HG03469 (cell line): ENCODE data around the gene FADS6.
"Not testable (repeated sequence)": the region's sequence is repeated elsewhere in the genome, so short reads cannot be mapped to it uniquely, and the experiment has no call there.

Source experiments
- ATAC-seq: cut with Tn5 transposase; IDR thresholded peaks from one replicate; pipeline ENCODE4 v1.9.1; 2021; ENCODE audit warnings: mild to moderate bottlenecking, moderate library complexity, moderate number of reproducible peaks; ENCODE audit not compliant: unreplicated experiment

The FADS6 gene

DNA sequence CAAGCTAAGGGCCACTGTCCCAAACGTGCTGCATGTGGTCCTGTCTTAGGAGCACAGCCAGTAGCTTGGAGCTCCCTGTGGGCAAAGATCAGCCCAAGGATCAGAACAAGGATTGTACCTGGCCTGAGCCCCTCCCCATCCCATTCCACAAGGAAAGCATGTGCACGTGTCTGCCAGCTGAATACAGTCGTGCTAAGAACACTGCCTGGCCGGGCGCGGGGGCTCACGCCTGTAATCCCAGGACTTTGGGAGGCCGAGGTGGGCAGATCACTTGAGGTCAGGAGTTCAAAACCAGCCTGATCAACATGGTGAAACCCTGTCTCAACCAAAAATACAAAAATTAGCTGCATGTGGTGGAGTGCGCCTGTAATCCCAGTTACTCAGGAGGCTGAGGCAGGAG is 23.4 kb downstream of the FADS6 start:
- not testable (repeated sequence) for ATAC-seq

DNA sequence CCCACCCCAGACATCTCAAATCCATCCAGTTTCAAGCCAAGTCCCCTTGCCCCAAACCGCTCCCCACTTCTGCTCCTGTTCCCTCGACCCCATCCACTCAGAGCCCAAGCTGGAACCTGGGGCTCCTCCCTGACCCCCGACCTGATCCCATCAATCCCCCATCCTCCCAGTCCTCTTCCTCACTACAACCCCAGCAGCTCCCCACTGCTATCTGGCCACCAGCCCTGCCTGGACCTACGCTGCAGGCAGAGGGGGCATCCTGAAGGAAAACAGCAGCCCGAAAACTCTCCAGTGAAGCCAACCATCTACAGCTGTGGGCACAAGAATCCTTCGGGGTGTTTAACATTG is 24.6 kb downstream of the FADS6 start:
- no peak for ATAC-seq

DNA sequence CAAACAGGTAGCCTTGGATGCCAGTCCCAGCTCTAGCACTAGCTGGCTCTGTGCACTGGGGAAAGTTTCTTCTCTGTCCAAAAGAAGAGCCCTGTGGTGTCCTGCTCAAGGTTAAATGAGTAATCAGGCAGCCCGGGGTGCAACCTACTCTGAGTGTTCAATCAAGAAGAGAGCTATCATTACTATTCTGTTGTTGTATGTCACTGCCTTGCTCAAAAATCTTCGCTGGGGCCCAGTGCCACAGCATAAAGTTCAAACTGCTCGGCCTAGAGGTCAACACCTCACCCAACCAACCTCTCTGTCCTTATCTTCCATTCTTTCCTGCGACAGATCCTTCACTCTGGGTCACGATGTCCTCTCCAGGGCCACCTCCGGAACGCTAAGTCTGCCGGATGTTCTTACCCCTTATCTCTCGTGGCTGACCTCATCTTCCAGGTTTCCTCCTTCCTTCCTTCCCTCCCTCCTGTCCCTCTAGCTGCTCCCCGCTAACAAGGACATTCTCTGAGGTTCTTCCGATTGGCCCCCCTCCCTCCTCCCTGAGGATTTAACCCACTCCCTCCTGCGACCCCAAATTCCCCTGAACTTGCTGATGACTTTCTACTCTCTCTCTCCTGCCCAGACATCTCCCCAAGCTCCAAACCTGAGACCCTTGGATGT is 25.1 kb downstream of the FADS6 start:
- no peak for ATAC-seq

DNA sequence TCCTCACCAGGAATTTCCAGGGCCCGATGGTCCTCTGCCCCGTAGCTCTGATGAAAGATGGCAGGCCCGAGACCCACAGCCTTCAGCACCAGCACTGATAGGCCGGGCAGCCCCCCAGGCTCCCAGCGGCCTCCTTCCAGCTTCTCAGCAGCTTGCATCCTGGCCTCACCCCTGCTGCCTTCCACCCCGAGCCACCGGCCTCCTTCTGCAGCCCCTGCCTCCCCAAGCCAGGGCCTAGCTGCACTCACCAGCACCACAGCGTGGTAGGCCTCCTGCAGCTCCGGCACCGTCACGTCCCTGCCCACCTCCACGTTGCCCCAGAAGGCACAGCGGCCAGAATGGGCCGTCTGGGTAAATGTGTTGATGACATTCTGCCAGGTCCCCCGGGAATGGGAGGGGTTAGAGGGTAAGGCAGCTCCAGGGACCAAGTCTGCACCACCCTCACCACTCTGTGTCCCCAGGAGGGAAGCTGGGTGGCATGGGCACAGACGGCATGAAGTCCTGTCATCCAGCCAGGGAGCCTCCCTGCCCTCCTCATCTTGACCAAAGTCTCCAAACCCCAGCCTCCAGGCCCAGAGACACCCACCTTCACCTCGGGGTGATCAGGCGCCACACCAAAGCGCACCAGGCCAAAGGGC is 27.1 kb downstream of the FADS6 start:
- no peak for ATAC-seq

DNA sequence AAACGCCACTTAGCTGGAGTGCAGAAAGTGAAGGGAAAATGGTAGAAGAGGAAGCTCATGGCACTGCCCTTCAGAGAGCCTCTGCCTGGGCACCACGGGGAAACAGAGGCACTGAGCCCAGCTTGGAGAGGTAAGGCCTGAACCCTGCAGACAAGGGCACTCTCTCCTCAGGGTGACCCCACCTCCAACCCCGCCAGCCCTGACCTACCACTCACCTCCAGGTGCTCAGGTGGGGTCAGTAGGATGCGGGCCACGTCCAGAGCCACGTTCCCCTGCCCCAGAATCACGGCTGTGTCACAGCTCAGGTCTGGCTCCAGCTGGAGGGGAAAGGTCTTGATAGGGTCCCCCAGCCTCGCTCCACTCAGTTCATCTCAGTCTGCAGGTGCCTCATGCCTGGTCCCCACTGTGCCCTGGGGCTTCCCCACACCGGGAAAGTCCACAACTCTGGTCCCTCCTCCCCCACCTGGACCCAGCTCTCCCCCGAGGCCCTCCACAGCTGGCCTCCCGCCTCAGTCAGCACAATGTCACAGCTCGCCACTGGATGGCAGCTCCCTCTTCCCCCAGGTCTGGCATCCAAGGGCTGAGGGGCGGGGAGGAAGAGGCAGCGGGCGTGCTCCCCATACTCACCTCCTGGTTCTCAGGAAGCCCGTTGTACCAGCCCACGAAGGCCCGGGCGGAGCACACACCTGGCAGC is 27.8 kb downstream of the FADS6 start:
- no peak for ATAC-seq

DNA sequence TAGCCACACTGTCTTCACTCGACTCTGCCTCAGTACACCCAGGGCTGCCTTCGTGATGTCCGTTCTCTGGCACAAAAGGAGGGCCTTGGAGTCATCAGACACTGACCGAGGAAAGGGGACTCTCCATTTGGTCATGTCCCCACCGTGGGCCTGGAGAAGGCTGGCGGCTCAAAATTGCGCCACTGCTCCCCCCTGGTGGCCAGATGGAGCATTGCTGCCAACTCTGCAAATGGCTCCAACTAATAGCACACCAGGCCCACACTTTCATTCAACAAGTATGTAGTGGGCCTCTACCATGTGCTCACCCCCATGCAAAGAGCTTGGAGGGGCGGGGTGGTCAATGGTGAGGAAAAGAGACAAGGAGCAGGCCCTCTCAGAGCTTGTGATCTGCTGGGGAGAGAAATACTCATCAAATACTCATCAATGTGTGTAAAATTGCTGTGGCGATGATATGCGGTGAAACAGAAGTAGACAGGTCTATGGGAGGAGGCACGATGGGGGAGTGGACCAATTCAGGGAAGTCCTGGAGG is 28.5 kb downstream of the FADS6 start:
- no peak for ATAC-seq

DNA sequence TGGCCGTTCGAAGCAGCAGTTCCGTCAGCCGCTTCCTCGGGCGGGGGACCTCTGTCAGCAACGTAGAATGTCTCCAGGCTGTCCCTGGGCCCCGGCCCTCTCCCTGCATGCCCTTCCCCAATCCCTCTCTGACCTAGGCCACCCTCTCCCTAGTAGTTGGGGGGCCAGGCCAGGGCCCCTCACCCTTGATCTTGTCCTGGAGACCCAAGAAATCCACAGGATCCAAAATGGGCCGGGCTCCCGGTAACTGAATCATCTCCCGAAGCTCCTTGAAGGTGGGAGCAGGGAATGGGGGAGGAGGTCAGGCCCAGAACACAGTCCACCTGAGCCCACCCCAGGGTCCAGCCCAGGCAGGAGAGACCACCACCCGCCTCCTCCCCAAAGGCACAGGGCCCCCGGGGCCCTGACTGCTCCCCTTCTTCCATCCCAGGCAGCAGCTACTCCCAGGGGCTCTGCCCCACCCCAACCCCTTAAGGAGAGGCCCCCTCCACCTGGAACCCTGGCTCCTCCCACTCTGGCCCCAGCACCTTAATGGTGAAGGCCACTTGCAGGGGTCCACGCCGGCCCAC is 29.1 kb downstream of the FADS6 start:
- no peak for ATAC-seq

DNA sequence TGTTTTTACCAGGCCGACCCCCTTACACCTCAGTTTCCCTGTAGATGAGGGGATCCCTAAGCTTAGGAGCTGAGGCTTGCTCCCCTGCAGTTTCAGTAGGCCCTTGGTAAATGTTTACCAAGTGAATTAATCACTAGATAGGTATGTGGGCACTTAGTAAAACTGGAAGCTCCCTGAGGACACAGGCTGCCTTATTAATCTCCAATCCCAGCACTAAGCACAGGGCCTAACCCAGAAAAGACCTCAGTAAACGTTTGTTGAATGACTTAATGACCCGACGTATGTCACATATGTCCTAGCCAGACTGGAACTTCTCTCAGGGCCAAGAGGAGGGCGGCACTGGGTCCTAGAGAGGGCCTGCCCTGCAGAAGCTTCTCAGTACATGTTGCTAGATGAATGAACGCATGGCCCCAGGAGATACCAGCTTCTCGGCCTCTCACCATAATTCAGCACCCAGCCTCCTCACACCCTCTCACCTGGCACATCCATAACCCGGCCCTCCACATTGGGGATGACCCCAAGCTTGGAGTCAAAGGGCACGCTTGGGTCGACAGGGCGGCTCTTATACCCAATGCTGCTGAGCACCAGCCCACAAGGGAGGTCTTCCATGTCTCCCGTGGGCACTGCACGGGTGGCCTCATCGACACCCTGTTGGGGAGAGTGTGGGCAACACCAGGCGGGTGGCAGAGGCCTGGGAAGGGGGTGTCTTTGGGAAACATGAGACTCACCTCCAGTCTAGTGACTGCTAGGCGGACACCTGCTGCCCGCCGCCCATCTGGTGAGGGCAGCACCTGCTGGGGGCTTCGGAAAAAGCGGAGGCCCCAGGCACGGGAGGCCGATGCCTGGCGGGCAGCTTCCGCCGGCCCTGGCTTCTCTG is 29.8 kb downstream of the FADS6 start:
- no peak for ATAC-seq

DNA sequence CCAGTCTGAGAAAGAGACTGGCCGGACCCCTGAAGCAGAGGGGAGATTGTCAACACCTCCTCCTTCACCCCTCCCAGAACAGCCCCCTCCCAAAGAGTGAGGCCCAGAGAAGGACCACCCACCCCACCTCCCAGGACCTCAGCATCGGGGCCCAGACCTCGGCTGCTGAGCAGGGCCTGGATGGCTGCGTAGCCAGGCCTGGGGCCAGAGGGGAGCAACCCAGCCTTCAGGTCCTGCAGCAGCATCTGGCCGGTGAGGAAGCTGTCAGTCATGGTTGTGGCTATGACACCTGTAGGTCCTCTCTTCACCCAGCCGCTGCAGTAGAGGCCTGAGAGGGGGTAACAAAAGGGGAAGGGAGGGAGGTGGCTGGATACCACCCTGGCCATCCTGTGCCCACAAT is 30.5 kb downstream of the FADS6 start:
- no peak for ATAC-seq

DNA sequence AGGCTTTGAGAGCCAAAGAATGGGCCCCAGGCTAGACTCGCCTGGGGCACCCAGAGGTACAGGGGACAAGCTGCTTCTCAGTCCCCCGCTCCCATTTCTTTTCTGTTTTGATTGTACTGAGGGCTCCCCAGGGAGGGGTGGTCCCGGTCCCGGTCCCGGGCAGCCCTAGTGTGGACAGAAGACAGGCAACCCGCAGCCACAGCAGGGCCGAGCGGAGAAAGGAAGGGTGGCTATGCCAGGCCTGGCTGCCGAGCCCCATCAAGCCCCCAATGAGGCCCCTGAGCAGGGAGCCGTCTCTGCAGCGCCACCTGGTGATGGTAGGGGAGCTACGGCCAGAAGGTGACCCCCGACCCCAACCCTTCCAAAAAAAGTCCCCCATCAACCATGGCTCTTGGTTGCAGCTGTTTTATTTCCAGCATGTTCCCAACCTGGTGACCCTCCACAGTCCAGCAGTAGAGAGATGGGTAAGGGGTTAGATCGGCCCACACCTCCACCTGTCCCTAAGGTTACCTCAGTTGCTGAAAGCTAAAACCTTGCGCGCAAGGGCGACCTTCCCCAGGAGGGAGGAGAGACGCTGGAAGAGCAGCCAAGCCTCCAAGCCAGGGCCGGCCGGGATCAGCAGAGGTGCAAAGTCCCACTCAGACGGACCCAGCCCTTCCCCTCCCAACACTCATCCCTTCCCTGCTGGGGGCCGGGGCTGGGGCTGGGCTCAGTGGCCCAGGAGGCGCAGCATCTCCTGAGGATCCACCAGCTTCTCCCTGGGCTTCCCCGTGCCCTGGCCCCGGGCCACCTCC is 31.1 kb downstream of the FADS6 start:
- ATAC-seq, result no peak

DNA sequence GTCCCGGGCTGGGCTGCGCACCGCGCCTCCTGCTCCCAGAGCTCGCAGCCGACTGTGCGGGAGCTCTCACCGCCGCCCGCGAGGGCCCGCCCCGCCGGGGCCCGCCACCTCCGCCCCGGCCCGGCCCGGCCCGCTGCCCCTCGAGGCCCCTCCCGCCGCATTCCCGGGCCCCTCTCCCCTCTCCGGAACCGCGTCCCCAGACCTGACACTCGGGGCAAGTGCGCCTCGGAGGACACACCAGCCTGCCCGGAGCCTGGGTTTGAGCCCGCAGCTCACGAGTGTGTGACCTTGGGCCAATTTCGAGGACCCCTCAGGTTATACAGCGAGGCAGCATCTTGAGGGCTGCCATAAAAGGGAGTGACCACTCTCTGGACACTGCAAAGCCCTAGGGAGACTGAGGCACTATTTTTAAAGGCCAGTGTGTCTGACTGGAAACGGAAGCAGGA is 31.7 kb downstream of the FADS6 start:
- no peak for ATAC-seq

DNA sequence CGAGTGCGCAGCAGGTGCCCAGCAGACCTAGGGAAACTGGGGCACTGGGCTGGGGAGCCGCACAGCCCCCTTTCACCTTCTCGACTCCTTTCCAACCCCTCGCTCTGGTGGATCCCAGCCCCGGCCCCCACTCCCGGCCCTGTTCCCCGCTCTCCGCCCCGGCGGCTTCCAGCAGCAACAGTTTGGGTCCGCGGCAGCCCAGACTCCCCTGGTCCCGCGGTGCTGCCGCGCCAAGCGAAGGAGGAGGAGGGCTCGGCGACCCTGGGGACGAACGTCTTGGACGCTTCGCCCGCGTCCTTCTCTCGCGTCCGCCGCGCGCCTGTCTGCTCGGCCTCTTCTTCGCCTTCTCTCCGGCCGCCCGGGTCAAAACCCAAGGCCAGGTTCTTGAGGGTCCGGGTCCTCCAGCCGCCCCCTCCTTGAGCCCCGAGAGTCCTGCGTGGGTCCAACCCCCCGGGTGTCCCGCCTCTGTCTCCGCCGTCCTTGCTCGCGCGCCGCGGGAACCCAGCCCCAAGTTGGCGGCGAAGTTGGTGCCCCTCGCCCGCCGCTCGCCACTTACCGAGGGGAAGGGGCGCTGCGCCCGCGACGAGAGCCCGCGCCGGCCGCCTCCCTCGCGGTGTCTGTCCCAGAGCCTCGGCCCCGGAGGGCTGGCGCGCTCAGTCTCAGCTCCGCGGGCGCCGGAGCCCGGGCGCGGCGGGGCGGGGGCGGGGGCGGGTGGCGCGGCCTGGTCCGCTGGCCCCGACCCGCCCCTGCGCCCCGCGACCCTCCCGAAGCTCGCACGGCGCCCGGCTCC is 32.4 kb downstream of the FADS6 start:
- ATAC-seq, result no peak

DNA sequence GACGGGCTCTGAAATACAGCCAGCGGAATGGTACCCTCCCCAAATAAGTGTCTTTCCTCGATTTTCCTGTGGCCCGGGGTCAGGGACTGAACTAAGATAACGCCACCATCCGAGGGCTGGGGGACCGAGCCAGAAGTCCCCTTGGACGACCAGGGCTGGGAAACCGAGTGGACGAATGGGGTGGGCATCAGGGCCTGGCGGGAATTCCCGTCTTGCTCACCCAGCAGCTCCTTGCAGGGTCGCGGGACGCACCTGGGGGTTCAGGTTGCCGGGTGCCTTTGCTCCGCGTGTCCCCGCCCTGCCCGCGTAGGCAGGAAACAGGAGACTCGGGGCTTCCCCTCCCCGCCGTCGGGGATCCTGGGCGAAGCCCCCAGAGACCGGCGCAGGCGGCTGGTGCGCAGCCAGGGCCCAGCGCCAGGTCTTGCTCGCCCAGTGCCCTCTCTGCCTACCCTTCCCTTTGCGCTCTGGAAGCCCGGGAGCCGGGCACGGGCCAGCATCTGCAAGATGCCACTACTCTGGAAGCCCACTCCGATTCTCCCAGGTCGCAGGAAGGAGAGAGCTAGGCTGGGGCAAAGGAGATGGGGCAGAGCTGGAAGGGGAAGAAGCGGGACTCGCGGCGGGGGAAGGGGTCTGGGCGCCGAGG is 33.1 kb downstream of the FADS6 start:
- ATAC-seq, result no peak

DNA sequence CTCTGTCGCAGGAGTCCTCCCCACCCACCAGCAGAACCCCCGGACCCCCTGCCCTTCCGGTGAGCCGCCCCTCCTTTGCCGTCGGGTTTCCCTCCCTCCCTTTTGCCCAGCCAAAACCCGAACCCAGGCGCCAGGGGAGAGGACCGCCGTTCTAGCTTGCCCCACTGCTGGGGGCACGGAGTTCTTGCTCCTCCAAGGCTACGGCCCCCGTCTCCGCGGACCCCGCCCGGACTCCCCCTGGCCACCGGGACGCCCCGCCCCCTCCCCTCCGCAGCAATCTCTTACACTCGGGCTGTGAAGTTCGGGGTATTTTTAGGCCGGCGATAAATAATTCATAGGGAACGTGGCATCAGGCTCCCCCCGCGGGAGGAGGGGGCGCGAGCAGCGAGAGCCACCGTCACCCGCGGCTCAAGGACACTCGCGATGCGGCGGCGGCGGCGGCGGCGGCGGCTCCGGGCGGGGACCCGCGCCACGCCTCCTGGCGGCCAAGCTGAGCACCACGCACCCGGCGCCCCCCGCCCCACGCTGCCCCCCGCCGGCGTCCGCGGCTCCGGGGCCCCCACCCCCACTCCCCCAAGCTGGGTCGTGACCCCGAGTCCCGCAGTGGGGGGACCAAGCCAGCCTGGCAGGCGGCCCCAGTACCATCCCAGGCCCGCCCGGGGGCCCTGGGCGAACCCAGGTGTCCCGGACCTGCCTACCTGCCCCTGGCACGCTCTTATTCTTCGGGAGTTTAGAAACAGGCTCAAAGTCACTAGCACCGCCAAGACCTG is 33.8 kb downstream of the FADS6 start, which contains the start of gene GRIN2C:
Gene GRIN2C (minus strand): TSS at position 427 of the 770 bp plus-strand sequence. CDS start 4,793 bp downstream, outside the sequence.
- no peak for ATAC-seq

DNA sequence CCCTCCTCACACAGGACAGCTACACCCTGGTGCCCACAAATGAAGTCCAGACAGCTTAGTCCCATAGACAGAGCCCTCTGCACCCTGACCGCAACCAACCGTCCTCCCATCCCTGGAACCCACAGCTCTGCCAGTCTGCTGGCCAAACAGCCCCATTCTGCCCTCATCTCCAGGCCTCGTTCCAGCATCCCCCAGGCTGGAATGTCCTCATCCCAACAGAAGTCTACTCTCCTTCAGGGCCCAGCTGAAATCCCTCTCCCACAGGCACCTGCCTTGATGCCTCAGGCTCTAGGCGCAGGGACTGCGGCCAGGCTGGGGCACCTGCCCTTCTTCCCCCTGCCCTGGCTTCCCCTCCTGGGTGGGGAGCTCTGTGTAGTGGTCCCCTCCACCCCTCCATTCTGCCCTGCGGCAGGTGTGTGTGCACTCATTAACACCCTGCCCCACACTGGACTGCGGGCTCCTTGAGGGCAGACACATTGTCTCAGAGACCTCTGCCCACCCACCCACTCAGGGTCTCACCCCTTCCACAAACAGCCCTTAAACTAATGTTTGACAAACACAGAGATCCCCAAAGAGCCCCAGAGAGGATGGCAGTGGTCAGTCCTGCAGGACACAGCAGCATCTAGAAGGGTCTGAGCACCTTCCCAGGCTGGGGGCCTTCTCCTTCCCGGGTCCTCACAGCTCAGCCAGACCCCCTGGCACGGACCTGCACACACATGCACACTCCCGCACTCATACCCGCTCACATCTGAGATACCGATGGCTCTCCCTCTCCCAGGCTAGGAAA is 34.6 kb downstream of the FADS6 start:
- no peak for ATAC-seq

DNA sequence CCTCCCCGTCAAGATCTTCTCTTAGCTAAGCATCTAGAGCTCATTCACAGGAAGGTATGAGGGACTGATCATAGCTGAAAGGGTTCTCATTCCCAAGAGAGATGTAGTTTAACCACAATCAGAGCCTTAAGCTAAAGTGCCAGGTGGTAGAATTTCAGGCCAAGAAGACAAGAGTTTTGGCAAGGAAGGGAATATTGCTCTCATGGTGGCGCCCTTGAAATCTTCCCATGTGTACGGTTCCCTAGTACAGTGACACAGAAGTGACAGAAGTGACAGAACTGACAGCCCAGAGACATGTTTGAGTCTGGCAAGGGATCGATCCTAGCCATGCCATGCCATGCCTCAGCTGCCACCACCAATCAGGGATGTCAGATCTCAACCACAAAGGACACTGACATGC is 36.2 kb downstream of the FADS6 start:
- ATAC-seq, result no peak

DNA sequence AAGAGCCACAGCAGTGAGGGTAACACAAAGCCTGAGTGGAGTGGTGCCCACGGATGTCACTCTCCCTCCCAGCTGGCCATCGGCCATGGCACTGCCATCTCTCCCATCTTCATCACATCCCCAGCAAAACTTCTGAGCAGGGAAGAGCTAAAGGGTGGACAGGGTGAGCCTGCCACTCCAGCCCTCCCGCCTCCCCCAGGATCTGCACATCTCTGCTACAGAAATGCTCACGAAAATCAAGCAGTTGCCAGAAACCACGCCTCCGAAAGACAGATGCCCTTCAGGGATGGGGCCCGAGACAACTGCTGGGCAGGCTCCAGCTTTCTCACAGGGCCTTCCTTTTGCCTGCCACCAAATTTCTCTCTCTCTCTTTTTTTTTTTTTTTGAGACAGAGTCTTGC is 37.3 kb downstream of the FADS6 start:
- ATAC-seq, result no peak
